GM12878 (cell line): ENCODE data around the gene TSHZ2. TPM values are rescaled to one million over a fixed set of nuclear protein-coding genes. Genes with fewer than 3 reads are reported as not detected.

ENCODE experiments used
- ATAC-seq: fragments of 200-7000 bp; cut with Tn5 transposase; 3 replicates; pipeline ENCODE4 v1.9.1; 2020; ENCODE audit warnings: mild to moderate bottlenecking, moderate library complexity
- BruUV-seq: library from RNA; stranded (reverse); fragments of 400-500 nt; replicated peaks from 2 replicates; lab custom pipeline; 2021; lab: Mats Ljungman, UMichigan
- CTCF ChIA-PET: fragments of 300-600 bp; sonication (Branson Sonifier 250); formaldehyde crosslinking; extraction: SDS; loops from one replicate; lab custom pipeline; 2021; ENCODE audit warnings: inconsistent platforms; lab: Yijun Ruan, JAX
- POLR2A ChIA-PET: fragments of 350-600 bp; formaldehyde crosslinking; extraction: SDS; loops from one replicate; lab custom pipeline; 2021; ENCODE audit warnings: inconsistent platforms; lab: Charles Lee
- RAD21 ChIA-PET: fragments of 300-600 bp; sonication (Branson Sonifier 250); formaldehyde crosslinking; loops from one replicate; lab custom pipeline; 2023; ENCODE audit warnings: antibody characterized with exemption; ENCODE audit not compliant: unreplicated experiment; lab: Charles Lee
- SMC1A ChIA-PET: fragments of 300-600 bp; sonication (Branson Sonifier 250); formaldehyde crosslinking; loops from one replicate; lab custom pipeline; 2023; ENCODE audit not compliant: unreplicated experiment, uncharacterized antibody; lab: Charles Lee
- DNase-seq: peaks from one replicate; pipeline ENCODE4 v3.0.0-alpha.2; 2011; ENCODE audit warnings: low read depth, low spot score
- FAIRE-seq: peaks from 3 replicates; lab custom pipeline; 2011; peaks lifted over from hg19 to GRCh38; lab: Jason Lieb, UNC
- H2AFZ ChIP-seq: 2 replicates; pipeline ENCODE4 v1.6.0; 2011; ENCODE audit warnings: low read depth, low read length, control low read depth; ENCODE audit not compliant: control insufficient read depth
- H3K27ac ChIP-seq: 2 replicates; pipeline ENCODE4 v1.5.1; 2011; ENCODE audit warnings: control low read depth; ENCODE audit not compliant: control insufficient read depth, insufficient read depth
- H3K27me3 ChIP-seq, 2 experiments: replicated peaks in 1 of 2; 2 replicates each; pipeline versions ENCODE4 v1.6.0 to v1.6.1; 2011; ENCODE audit warnings: low read length in 1 of 2; ENCODE audit not compliant: control insufficient read depth in 2 of 2, insufficient read depth in 2 of 2
- H3K36me3 ChIP-seq, 2 experiments: 2 replicates each; pipeline ENCODE4 v1.5.1; 2011; ENCODE audit warnings: low read length in 1 of 2; ENCODE audit not compliant: control insufficient read depth in 2 of 2, insufficient read depth in 2 of 2
- H3K4me1 ChIP-seq: 2 replicates; pipeline ENCODE4 v1.6.1; 2011; ENCODE audit warnings: mild to moderate bottlenecking, low read length, moderate library complexity, mixed read lengths; ENCODE audit not compliant: control insufficient read depth, insufficient read depth
- H3K4me2 ChIP-seq: 2 replicates; pipeline ENCODE4 v1.6.0; 2011; ENCODE audit warnings: control low read depth; ENCODE audit not compliant: control insufficient read depth, insufficient read depth
- H3K4me3 ChIP-seq: fragments of 200-600 bp; sonication (generic); 2 replicates; pipeline ENCODE4 v1.5.1; 2016
- H3K79me2 ChIP-seq: 2 replicates; pipeline ENCODE4 v1.6.0; 2011; ENCODE audit warnings: low read length; ENCODE audit not compliant: control insufficient read depth, insufficient read depth
- H3K9ac ChIP-seq: 2 replicates; pipeline ENCODE4 v1.8.0; 2011; ENCODE audit warnings: low read length, control low read depth, mixed read lengths; ENCODE audit not compliant: control insufficient read depth, insufficient read depth
- H3K9me3 ChIP-seq: replicated peaks from 3 replicates; pipeline ENCODE4 v1.5.1; 2011; ENCODE audit warnings: mild to moderate bottlenecking, low read length; ENCODE audit not compliant: control insufficient read depth, insufficient read depth
- H4K20me1 ChIP-seq: 2 replicates; pipeline ENCODE4 v1.6.0; 2011; ENCODE audit not compliant: control insufficient read depth, insufficient read depth
- CBX5 ChIP-seq: sonication (generic); IDR thresholded peaks from 2 replicates; pipeline ENCODE4 v1.6.1; 2016; ENCODE audit warnings: low read depth, moderate library complexity, mild to moderate bottlenecking, inconsistent platforms
- CHD1 ChIP-seq: IDR thresholded peaks from 2 replicates; pipeline ENCODE4 v1.6.1; 2012; ENCODE audit warnings: low read depth, low read length, improper control_type of control experiment
- MEF2A ChIP-seq: IDR thresholded peaks from 2 replicates; pipeline ENCODE4 v1.6.1; 2011; ENCODE audit warnings: low read depth, mild to moderate bottlenecking, low read length, moderate library complexity; ENCODE audit not compliant: insufficient read depth
- MTA2 ChIP-seq: fragments of 450-650 bp; IDR thresholded peaks from 2 replicates; pipeline ENCODE4 v1.6.1; 2016; ENCODE audit warnings: low read depth, mild to moderate bottlenecking, moderate library complexity
- MTA3 ChIP-seq: IDR thresholded peaks from 2 replicates; pipeline ENCODE4 v1.6.1; 2012; ENCODE audit warnings: low read length, inconsistent platforms, borderline replicate concordance
- MXI1 ChIP-seq: fragments of 150-350 bp; IDR thresholded peaks from 2 replicates; pipeline ENCODE4 v1.6.1; 2011; ENCODE audit warnings: low read depth, mild to moderate bottlenecking, inconsistent platforms, low read length, improper control_type of control experiment
- NFYA ChIP-seq: IDR thresholded peaks from 2 replicates; pipeline ENCODE4 v1.6.1; 2011; ENCODE audit warnings: low read depth, mild to moderate bottlenecking, low read length, improper control_type of control experiment, borderline replicate concordance
- NFYB ChIP-seq: IDR thresholded peaks from 2 replicates; pipeline ENCODE4 v1.6.1; 2011; ENCODE audit warnings: low read depth, mild to moderate bottlenecking, low read length, improper control_type of control experiment, moderate library complexity; ENCODE audit not compliant: insufficient read depth
- NRF1 ChIP-seq: conservative IDR thresholded peaks from 2 replicates; pipeline ENCODE4 v1.6.1; 2011; ENCODE audit warnings: mild to moderate bottlenecking, low read depth, low read length, improper control_type of control experiment
- PAX8 ChIP-seq: fragments of 450-650 bp; IDR thresholded peaks from 2 replicates; pipeline ENCODE4 v1.6.1; 2017; ENCODE audit warnings: mild to moderate bottlenecking, moderate library complexity
- POLR2A ChIP-seq: IDR thresholded peaks from 2 replicates; pipeline ENCODE4 v1.6.1; 2011; ENCODE audit warnings: low read depth, mild to moderate bottlenecking, low read length
- PRDM15 ChIP-seq: fragments of 450-650 bp; formaldehyde crosslinking; IDR thresholded peaks from 2 replicates; pipeline ENCODE4 v1.4.0; 2020; ENCODE audit warnings: mild to moderate bottlenecking, moderate library complexity
- SIN3A ChIP-seq: IDR thresholded peaks from 2 replicates; pipeline ENCODE4 v1.6.1; 2012; ENCODE audit warnings: low read depth, low read length, improper control_type of control experiment
- SREBF2 ChIP-seq: IDR thresholded peaks from 2 replicates; pipeline ENCODE4 v1.6.1; 2012; ENCODE audit warnings: mild to moderate bottlenecking, low read length
- ZBTB40 ChIP-seq: fragments of 450-650 bp; IDR thresholded peaks from 2 replicates; pipeline ENCODE4 v1.6.1; 2016; ENCODE audit warnings: mild to moderate bottlenecking, moderate library complexity, borderline replicate concordance
- whole genome bisulfite sequencing: methylation state at CpG from one replicate; pipeline ENCODE4 v1.1.6; 2016; ENCODE audit warnings: low lambda C conversion rate; ENCODE audit not compliant: insufficient replicate concordance, insufficient coverage; ENCODE audit errors: missing lambda C conversion rate; 5-methylcytosine and 5-hydroxymethylcytosine counted together
- in situ Hi-C: fragments of 300-500 bp; cut with MboI; formaldehyde crosslinking; loops from 9 replicates; pipeline ENCODE4 v1.14.3; 2018; ENCODE audit warnings: mixed read lengths
- intact Hi-C: fragments of 100-400 bp; cut with micrococcal nuclease; formaldehyde crosslinking; loops from one replicate; pipeline ENCODE4 v1.14.2; 2022; ENCODE audit not compliant: unreplicated experiment
- polyA plus RNA-seq, 11 experiments: library from polyadenylated mRNA; depleted of rRNA in 4 of 11; unstranded in 6 of 11; stranded (reverse) in 5 of 11; fragments of >200 nt; fragmentation: Nextera tagmentation in 4 of 11; fragmentation: Illumina TruSeq in 1 of 11; extraction: Ambion mirVana in 4 of 11; extraction: Trizol in 1 of 11; gene quantifications; 1 replicate in 1 of 11; 2 replicates in 10 of 11; pipeline versions ENCODE4 v1.2.1 to v1.2.3, GENCODE V29; 2011 to 2016; ENCODE audit warnings: inconsistent platforms in 2 of 11, missing spikeins in 2 of 11, low read depth in 1 of 11
- total RNA-seq, 4 experiments: library from RNA; depleted of rRNA in 3 of 4; stranded (reverse); fragments of >200 nt in 3 of 4; fragmentation: Illumina TruSeq in 1 of 4; extraction: Trizol in 1 of 4; gene quantifications; 2 replicates each; pipeline versions ENCODE4 v1.2.1 to v1.2.3, GENCODE V29; 2013 to 2021

Gene TSHZ2
- total and polyA plus RNA-seq, 10 of the 15 experiments (the other 5 are each of a cell fraction or from before 2014, with no cell fraction given): 0.01 to 0.86 (median 0.13) TPM; not detected in 2

- H2AFZ ChIP-seq: no peak overlapping the region
- no peak overlapping the region for H3K27ac ChIP-seq
- H4K20me1 ChIP-seq: no peaks in the 10 kb centered on the region
- in situ Hi-C loops (no loop called here), intact Hi-C loops (no loop called here)
- no peak overlapping the region for H3K4me3 ChIP-seq
- no peak for TF ChIP-seq MTA2
- TF ChIP-seq SREBF2: no peak
- no peak for TF ChIP-seq PRDM15 (CRISPR knock-in tag)
- no peak for TF ChIP-seq CBX5
- TF ChIP-seq MTA3: no peak
- TF ChIP-seq NFYB: no peak
- TF ChIP-seq ZBTB40: no peak
- TF ChIP-seq NRF1: no peak
- TF ChIP-seq POLR2A: no peak
- TF ChIP-seq MEF2A: no peak
- TF ChIP-seq PAX8: no peak
- no peak for TF ChIP-seq SIN3A
- TF ChIP-seq NFYA: no peak
- no peak for TF ChIP-seq CHD1
- TF ChIP-seq MXI1: no peak
- ChIA-PET SMC1A (no interaction called here), CTCF (no interaction called here), POLR2A (no interaction called here), RAD21 (no interaction called here)
- FAIRE-seq (no peak), DNase-seq (no peak), ATAC-seq (no peak)
- WGBS: 40% methylated on average over 5 of the region's 5 CpGs
- H3K79me2 ChIP-seq: no peaks in the 10 kb centered on the region
- no TSS peak for BruUV-seq
- no peaks in the 10 kb centered on the region for H3K9me3 ChIP-seq
- H3K4me1 ChIP-seq: no peaks in the 10 kb centered on the region
- no peak overlapping the region for H3K9ac ChIP-seq
- no peaks in the 10 kb centered on the region for H3K36me3 ChIP-seq
- H3K27me3 ChIP-seq: no peaks in the 10 kb centered on the region; a peak in 1 of 4 replicates
- H3K4me2 ChIP-seq: no peak overlapping the region
Observed at GRCh38 chr20:53364646-53365045, 392.5 kb downstream of the TSHZ2 start.
